Measurements from ENCODE around the gene PRR23A. TPM values are rescaled to one million over a fixed set of nuclear protein-coding genes. Genes with fewer than 3 reads are reported as not detected.

PRR23A gene
- total RNA-seq, 1 experiment from 2014 or later, result not detected

GRCh38 chr3:138985932-138986331, 20.1 kb downstream of the PRR23A start:
- H3K4me3 ChIP-seq, result no peak overlapping the region
- H3K9me3 ChIP-seq, result no peaks in the 10 kb centered on the region
- no peaks in the 10 kb centered on the region for H3K36me3 ChIP-seq
- DNase-seq, result no peak
- H3K27me3 ChIP-seq, result no peaks in the 10 kb centered on the region

- no peaks in the 10 kb centered on the region for H3K27me3 ChIP-seq
- no peak for DNase-seq
Measured at GRCh38 chr3:138984816-138985215, 21.3 kb downstream of the PRR23A start.

GRCh38 chr3:138976047-138976446, 30.0 kb downstream of the PRR23A start:
- no peak overlapping the region for H3K4me3 ChIP-seq
- H3K9me3 ChIP-seq, result no peaks in the 10 kb centered on the region
- no peak for DNase-seq
- no peaks in the 10 kb centered on the region for H3K27me3 ChIP-seq
- no peaks in the 10 kb centered on the region for H3K36me3 ChIP-seq

More at GRCh38 chr3:138984816-138985215, 21.3 kb downstream of the PRR23A start:
- Histone ChIP-seq H3K36me3 (no peaks in the 10 kb centered on the region), H3K4me3 (no peak overlapping the region), H3K9me3 (no peaks in the 10 kb centered on the region)

- no peak for DNase-seq
- Histone ChIP-seq H3K4me3 (no peak overlapping the region), H3K36me3 (no peaks in the 10 kb centered on the region), H3K27me3 (no peaks in the 10 kb centered on the region), H3K9me3 (no peaks in the 10 kb centered on the region)
Measured at GRCh38 chr3:138975351-138975750, 30.7 kb downstream of the PRR23A start.

- no peaks in the 10 kb centered on the region for H3K36me3 ChIP-seq
Measured at GRCh38 chr3:138974462-138974861, 31.6 kb downstream of the PRR23A start.

GRCh38 chr3:138972941-138973340, 33.1 kb downstream of the PRR23A start:
- Histone ChIP-seq H3K27me3 (no peaks in the 10 kb centered on the region), H3K36me3 (no peaks in the 10 kb centered on the region), H3K9me3 (no peaks in the 10 kb centered on the region), H3K4me3 (no peak overlapping the region)
- DNase-seq, result no peak

More at GRCh38 chr3:138974462-138974861, 31.6 kb downstream of the PRR23A start:
- Histone ChIP-seq H3K9me3 (no peaks in the 10 kb centered on the region), H3K27me3 (no peaks in the 10 kb centered on the region), H3K4me3 (no peak overlapping the region)
- peak; percentile 75 for DNase-seq

GRCh38 chr3:138971766-138972320, 34.2 kb downstream of the PRR23A start:
- Histone ChIP-seq H3K9me3 (no peaks in the 10 kb centered on the region), H3K36me3 (no peaks in the 10 kb centered on the region), H3K27me3 (no peaks in the 10 kb centered on the region), H3K4me3 (no peak overlapping the region)
- DNase-seq, result no peak

- peaks cover 17% of the 10 kb centered on the region for H3K9me3 ChIP-seq
- H3K4me3 ChIP-seq, result no peak overlapping the region
- H3K36me3 ChIP-seq, result no peaks in the 10 kb centered on the region
- DNase-seq, result no peak
- H3K27me3 ChIP-seq, result no peaks in the 10 kb centered on the region
Measured at GRCh38 chr3:138964923-138965322, 41.1 kb downstream of the PRR23A start.

GRCh38 chr3:138964264-138964663, 41.8 kb downstream of the PRR23A start:
- Histone ChIP-seq H3K9me3 (peaks cover 17% of the 10 kb centered on the region), H3K27me3 (no peaks in the 10 kb centered on the region), H3K4me3 (no peak overlapping the region), H3K36me3 (no peaks in the 10 kb centered on the region)
- no peak for DNase-seq

GRCh38 chr3:138962854-138963560, 43.1 kb downstream of the PRR23A start:
- Histone ChIP-seq H3K27me3 (no peaks in the 10 kb centered on the region), H3K36me3 (no peaks in the 10 kb centered on the region), H3K9me3 (peaks cover 17% of the 10 kb centered on the region), H3K4me3 (no peak overlapping the region)
- DNase-seq, result no peak

- Histone ChIP-seq H3K4me3 (no peak overlapping the region), H3K36me3 (no peaks in the 10 kb centered on the region), H3K9me3 (peaks cover 13% of the 10 kb centered on the region), H3K27me3 (no peaks in the 10 kb centered on the region)
- no peak for DNase-seq
Measured at GRCh38 chr3:138960417-138960852, 45.6 kb downstream of the PRR23A start.

Other genes with a start within 250 kb of the PRR23A start
- gene PIK3CB, start 171.3 kb downstream of the PRR23A start, total RNA-seq (2014; rRNA removed; shearing (Covaris generic); ENCODE audit: low replicate concordance), result 40.9 and 45.6 TPM in 2 replicates
- gene FOXL2, start 59.1 kb downstream of the PRR23A start, total RNA-seq (2014; rRNA removed; shearing (Covaris generic); ENCODE audit: low replicate concordance), result not detected in 2 replicates
- gene FOXL2NB, start 59.1 kb downstream of the PRR23A start, total RNA-seq (2014; rRNA removed; shearing (Covaris generic); ENCODE audit: low replicate concordance), result not detected in 2 replicates
- not detected in 2 replicates for gene PRR23B, start 14.7 kb upstream of the PRR23A start, total RNA-seq (2014; rRNA removed; shearing (Covaris generic); ENCODE audit: low replicate concordance)
- gene PRR23C, start 38.6 kb upstream of the PRR23A start, total RNA-seq (2014; rRNA removed; shearing (Covaris generic); ENCODE audit: low replicate concordance), result not detected in 2 replicates

All from MG63 (cell line).